Astrocyte (in vitro differentiated cells and primary cell): ENCODE data around the gene FETUB. TPM values are rescaled to one million over a fixed set of nuclear protein-coding genes. Genes with fewer than 3 reads are reported as not detected.

ENCODE experiments used
- DNase-seq: peaks from one replicate; pipeline ENCODE4 v3.0.0-alpha.2; 2010; ENCODE audit warnings: low read depth
- FAIRE-seq: peaks from 2 replicates; lab custom pipeline; 2011; peaks lifted over from hg19 to GRCh38; lab: Jason Lieb, UNC
- H2AFZ ChIP-seq: 2 replicates; pipeline ENCODE4 v1.6.0; 2012; ENCODE audit warnings: low read depth, low read length, inconsistent platforms
- H3K27ac ChIP-seq: 2 replicates; pipeline ENCODE4 v1.5.1; 2011; ENCODE audit warnings: low read depth, low read length, inconsistent platforms
- H3K27me3 ChIP-seq: 2 replicates; pipeline ENCODE4 v1.6.0; 2011; ENCODE audit warnings: low read length, inconsistent platforms; ENCODE audit not compliant: insufficient read depth
- H3K36me3 ChIP-seq: 2 replicates; pipeline ENCODE4 v1.5.1; 2011; ENCODE audit warnings: low read length, inconsistent platforms; ENCODE audit not compliant: insufficient read depth
- H3K4me1 ChIP-seq: 2 replicates; pipeline ENCODE4 v1.5.1; 2011; ENCODE audit warnings: low read length, inconsistent platforms; ENCODE audit not compliant: insufficient read depth
- H3K4me2 ChIP-seq: 2 replicates; pipeline ENCODE4 v1.6.0; 2012; ENCODE audit warnings: low read length, inconsistent platforms
- H3K4me3 ChIP-seq: 2 replicates; pipeline ENCODE4 v1.5.1; 2011; ENCODE audit warnings: low read depth, mild to moderate bottlenecking, low read length, inconsistent platforms; ENCODE audit not compliant: insufficient read depth
- H3K79me2 ChIP-seq: 2 replicates; pipeline ENCODE4 v1.6.0; 2012; ENCODE audit warnings: mild to moderate bottlenecking, low read length, inconsistent platforms; ENCODE audit not compliant: insufficient read depth
- H3K9ac ChIP-seq: 2 replicates; pipeline ENCODE4 v1.6.0; 2012; ENCODE audit warnings: mild to moderate bottlenecking, low read length, inconsistent platforms
- H3K9me3 ChIP-seq: 2 replicates; pipeline ENCODE4 v1.5.1; 2012; ENCODE audit warnings: low read depth, mild to moderate bottlenecking, low read length, inconsistent platforms; ENCODE audit not compliant: insufficient read depth
- H4K20me1 ChIP-seq: 2 replicates; pipeline ENCODE4 v1.6.0; 2012; ENCODE audit warnings: low read length, inconsistent platforms; ENCODE audit not compliant: insufficient read depth
- H3K27ac Mint-ChIP-seq: one replicate; pipeline ENCODE4 v1.8.0; 2021; ENCODE audit warnings: mild to moderate bottlenecking, mixed read lengths; ENCODE audit not compliant: unreplicated experiment
- H3K27me3 Mint-ChIP-seq: one replicate; pipeline ENCODE4 v1.8.0; 2021; ENCODE audit warnings: low read depth, mixed read lengths; ENCODE audit not compliant: unreplicated experiment
- H3K36me3 Mint-ChIP-seq: one replicate; pipeline ENCODE4 v1.8.0; 2021; ENCODE audit warnings: low read depth, mixed read lengths; ENCODE audit not compliant: unreplicated experiment
- H3K4me1 Mint-ChIP-seq: one replicate; pipeline ENCODE4 v1.8.0; 2021; ENCODE audit warnings: low read depth, mixed read lengths; ENCODE audit not compliant: unreplicated experiment
- H3K4me3 Mint-ChIP-seq: one replicate; pipeline ENCODE4 v1.8.0; 2021; ENCODE audit warnings: mild to moderate bottlenecking, moderate library complexity, mixed read lengths; ENCODE audit not compliant: unreplicated experiment
- H3K9me3 Mint-ChIP-seq: one replicate; pipeline ENCODE4 v1.8.0; 2021; ENCODE audit warnings: mild to moderate bottlenecking, mixed read lengths; ENCODE audit not compliant: unreplicated experiment
- EZH2 ChIP-seq: IDR thresholded peaks from 2 replicates; pipeline ENCODE4 v1.6.1; 2012; ENCODE audit warnings: mild to moderate bottlenecking, low read length, inconsistent platforms; ENCODE audit not compliant: insufficient read depth
- total RNA-seq: library from RNA; stranded (reverse); gene quantifications from 2 replicates; pipeline ENCODE4 v1.2.1, GENCODE V29; 2021
- TF ChIP-seq, protein P1 (sequence below): IDR thresholded peaks from 2 replicates; pipeline ENCODE4 v1.5.1; 2011; ENCODE audit warnings: low read depth, mild to moderate bottlenecking, inconsistent platforms, low read length, moderate library complexity; ENCODE audit not compliant: insufficient read depth

FETUB gene
- total RNA-seq, 1 donor from 2014 or later, result not detected

DNA sequence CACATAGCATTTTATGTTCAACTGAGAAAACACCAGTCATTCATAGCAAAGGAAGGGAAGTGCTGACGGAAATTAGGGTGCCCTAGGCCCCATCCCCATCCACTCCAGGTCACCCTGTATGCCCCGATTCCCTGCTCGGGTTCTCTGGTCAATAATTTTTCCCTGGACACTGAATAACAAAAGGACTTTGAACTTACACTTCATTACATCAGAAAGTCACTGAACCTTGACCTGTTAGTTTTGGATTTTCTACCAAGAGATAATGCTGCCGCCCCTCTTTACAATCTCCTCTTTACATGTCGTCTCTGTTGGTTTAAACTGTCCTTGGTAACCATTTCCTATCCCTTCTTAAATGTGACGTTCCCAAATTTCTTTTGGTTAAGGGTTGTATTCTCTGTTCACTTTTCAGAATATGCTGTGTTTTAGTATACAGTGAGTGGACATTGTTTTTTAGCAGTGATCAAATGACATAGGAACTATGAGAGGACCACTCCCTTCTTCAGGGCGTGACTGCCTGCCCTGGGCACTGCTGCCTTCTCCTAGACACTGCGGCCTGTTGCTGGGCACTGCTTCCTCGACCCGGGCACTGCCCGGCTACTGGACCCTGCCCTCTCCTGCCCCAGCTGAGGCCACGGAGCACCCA, 40.9 kb upstream of the FETUB start:
- Histone ChIP-seq H3K27ac (no peak overlapping the region), H3K4me1 (peaks cover 6% of the 10 kb centered on the region), H3K4me2 (no peak overlapping the region), H3K79me2 (no peaks in the 10 kb centered on the region), H3K4me3 (no peak overlapping the region), H2AFZ (no peak overlapping the region), H4K20me1 (no peaks in the 10 kb centered on the region), H3K36me3 (no peaks in the 10 kb centered on the region), H3K9me3 (no peaks in the 10 kb centered on the region), H3K27me3 (peaks cover 2% of the 10 kb centered on the region), H3K9ac (no peak overlapping the region)
- DNase-seq (no peak), FAIRE-seq (no peak)
- no peaks in the 10 kb centered on the region for H3K9me3 Mint-ChIP-seq
- no peak for TF ChIP-seq EZH2
- TF ChIP-seq, protein P1, sequence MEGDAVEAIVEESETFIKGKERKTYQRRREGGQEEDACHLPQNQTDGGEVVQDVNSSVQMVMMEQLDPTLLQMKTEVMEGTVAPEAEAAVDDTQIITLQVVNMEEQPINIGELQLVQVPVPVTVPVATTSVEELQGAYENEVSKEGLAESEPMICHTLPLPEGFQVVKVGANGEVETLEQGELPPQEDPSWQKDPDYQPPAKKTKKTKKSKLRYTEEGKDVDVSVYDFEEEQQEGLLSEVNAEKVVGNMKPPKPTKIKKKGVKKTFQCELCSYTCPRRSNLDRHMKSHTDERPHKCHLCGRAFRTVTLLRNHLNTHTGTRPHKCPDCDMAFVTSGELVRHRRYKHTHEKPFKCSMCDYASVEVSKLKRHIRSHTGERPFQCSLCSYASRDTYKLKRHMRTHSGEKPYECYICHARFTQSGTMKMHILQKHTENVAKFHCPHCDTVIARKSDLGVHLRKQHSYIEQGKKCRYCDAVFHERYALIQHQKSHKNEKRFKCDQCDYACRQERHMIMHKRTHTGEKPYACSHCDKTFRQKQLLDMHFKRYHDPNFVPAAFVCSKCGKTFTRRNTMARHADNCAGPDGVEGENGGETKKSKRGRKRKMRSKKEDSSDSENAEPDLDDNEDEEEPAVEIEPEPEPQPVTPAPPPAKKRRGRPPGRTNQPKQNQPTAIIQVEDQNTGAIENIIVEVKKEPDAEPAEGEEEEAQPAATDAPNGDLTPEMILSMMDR, result no peak
- H3K4me3 Mint-ChIP-seq, result no peak overlapping the region
- H3K36me3 Mint-ChIP-seq, result no peaks in the 10 kb centered on the region
- peaks cover 6% of the 10 kb centered on the region for H3K27me3 Mint-ChIP-seq
- no peak overlapping the region for H3K27ac Mint-ChIP-seq
- peaks cover 13% of the 10 kb centered on the region for H3K4me1 Mint-ChIP-seq

GRCh38 chr3:186599785-186600166, 40.4 kb upstream of the FETUB start:
- H3K4me1 Mint-ChIP-seq, result peaks cover 13% of the 10 kb centered on the region
- TF ChIP-seq, protein P1, result no peak
- TF ChIP-seq EZH2, result no peak
- H3K9ac ChIP-seq, result no peak overlapping the region
- peaks cover 2% of the 10 kb centered on the region for H3K27me3 ChIP-seq
- FAIRE-seq (no peak), DNase-seq (no peak)
- no peak overlapping the region for H3K4me3 ChIP-seq
- no peaks in the 10 kb centered on the region for H3K79me2 ChIP-seq
- no peak overlapping the region for H3K27ac Mint-ChIP-seq
- no peak overlapping the region for H3K27ac ChIP-seq
- H3K36me3 ChIP-seq, result no peaks in the 10 kb centered on the region
- peaks cover 6% of the 10 kb centered on the region for H3K4me1 ChIP-seq
- H2AFZ ChIP-seq, result no peak overlapping the region
- H4K20me1 ChIP-seq, result no peaks in the 10 kb centered on the region
- no peaks in the 10 kb centered on the region for H3K9me3 Mint-ChIP-seq
- no peak overlapping the region for H3K4me2 ChIP-seq
- peaks cover 6% of the 10 kb centered on the region for H3K27me3 Mint-ChIP-seq
- H3K4me3 Mint-ChIP-seq, result no peak overlapping the region
- no peaks in the 10 kb centered on the region for H3K36me3 Mint-ChIP-seq
- H3K9me3 ChIP-seq, result no peaks in the 10 kb centered on the region

GRCh38 chr3:186600896-186601295, 39.3 kb upstream of the FETUB start:
- peaks cover 12% of the 10 kb centered on the region for H3K27me3 Mint-ChIP-seq
- H3K27ac ChIP-seq, result no peak overlapping the region
- H3K79me2 ChIP-seq, result no peaks in the 10 kb centered on the region
- H3K4me3 Mint-ChIP-seq, result no peak overlapping the region
- H3K9ac ChIP-seq, result no peak overlapping the region
- H3K4me2 ChIP-seq, result no peak overlapping the region
- H3K27me3 ChIP-seq, result peaks cover 2% of the 10 kb centered on the region
- DNase-seq (no peak), FAIRE-seq (no peak)
- no peaks in the 10 kb centered on the region for H3K9me3 Mint-ChIP-seq
- H3K9me3 ChIP-seq, result no peaks in the 10 kb centered on the region
- H2AFZ ChIP-seq, result no peak overlapping the region
- no peaks in the 10 kb centered on the region for H3K36me3 ChIP-seq
- peaks cover 6% of the 10 kb centered on the region for H3K4me1 ChIP-seq
- TF ChIP-seq EZH2, result no peak
- TF ChIP-seq, protein P1, result no peak
- H4K20me1 ChIP-seq, result no peaks in the 10 kb centered on the region
- no peaks in the 10 kb centered on the region for H3K36me3 Mint-ChIP-seq
- no peak overlapping the region for H3K4me3 ChIP-seq
- H3K27ac Mint-ChIP-seq, result no peak overlapping the region
- peaks cover 13% of the 10 kb centered on the region for H3K4me1 Mint-ChIP-seq
